ENCODE results near the gene EHD4.

GRCh38 chr15:41971089-41971894 lies 1.1 kb downstream of the EHD4 start:
- no peak for TF ChIP-seq JUND (IDR thresholded peaks at IDR 0.05; ENCODE audit: borderline replicate concordance, low read depth, low read length)
- no peak for TF ChIP-seq JUND (tag; IDR thresholded peaks at IDR 0.05; ENCODE audit: borderline replicate concordance, low read depth, low read length)
- TF ChIP-seq, protein P1, sequence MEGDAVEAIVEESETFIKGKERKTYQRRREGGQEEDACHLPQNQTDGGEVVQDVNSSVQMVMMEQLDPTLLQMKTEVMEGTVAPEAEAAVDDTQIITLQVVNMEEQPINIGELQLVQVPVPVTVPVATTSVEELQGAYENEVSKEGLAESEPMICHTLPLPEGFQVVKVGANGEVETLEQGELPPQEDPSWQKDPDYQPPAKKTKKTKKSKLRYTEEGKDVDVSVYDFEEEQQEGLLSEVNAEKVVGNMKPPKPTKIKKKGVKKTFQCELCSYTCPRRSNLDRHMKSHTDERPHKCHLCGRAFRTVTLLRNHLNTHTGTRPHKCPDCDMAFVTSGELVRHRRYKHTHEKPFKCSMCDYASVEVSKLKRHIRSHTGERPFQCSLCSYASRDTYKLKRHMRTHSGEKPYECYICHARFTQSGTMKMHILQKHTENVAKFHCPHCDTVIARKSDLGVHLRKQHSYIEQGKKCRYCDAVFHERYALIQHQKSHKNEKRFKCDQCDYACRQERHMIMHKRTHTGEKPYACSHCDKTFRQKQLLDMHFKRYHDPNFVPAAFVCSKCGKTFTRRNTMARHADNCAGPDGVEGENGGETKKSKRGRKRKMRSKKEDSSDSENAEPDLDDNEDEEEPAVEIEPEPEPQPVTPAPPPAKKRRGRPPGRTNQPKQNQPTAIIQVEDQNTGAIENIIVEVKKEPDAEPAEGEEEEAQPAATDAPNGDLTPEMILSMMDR (IDR thresholded peaks at IDR 0.05 in 2 of 3, conservative IDR thresholded peaks at IDR 0.05 in 1 of 3; ENCODE audit: insufficient read depth in 2 of 3, low read depth in 1 of 3, low read length in 3 of 3) = no peak
- TF ChIP-seq RFX5 (IDR thresholded peaks at IDR 0.05; ENCODE audit: low read depth, low read length) = no peak
- TF ChIP-seq IRF9 (tag; IDR thresholded peaks at IDR 0.05) = no peak

Measured in K562 (cell line).